Glomerular visceral epithelial cell (primary cell): ENCODE results near the gene THYN1.
A peak's percentile ranks its signal among the peaks of the same experiment; 100 is the strongest.
"Not testable (repeated sequence)": the region's sequence is repeated elsewhere in the genome, so short reads cannot be mapped to it uniquely, and the experiment has no call there.

Experiments
- DNase-seq: peaks from one replicate; pipeline ENCODE4 v3.0.0-alpha.2; 2016; ENCODE audit errors: extremely low spot score

Gene THYN1

GRCh38 chr11:134253188-134253993 lies at the start of gene THYN1, which contains the start of gene ACAD8:
TSS of gene THYN1 (minus strand) at chr11:134253352. CDS start at chr11:134252882, 470 bp downstream.
TSS of gene ACAD8 (plus strand) at chr11:134253568. CDS start at chr11:134253601, 33 bp downstream.
- peak; percentile 93 for DNase-seq

DNA sequence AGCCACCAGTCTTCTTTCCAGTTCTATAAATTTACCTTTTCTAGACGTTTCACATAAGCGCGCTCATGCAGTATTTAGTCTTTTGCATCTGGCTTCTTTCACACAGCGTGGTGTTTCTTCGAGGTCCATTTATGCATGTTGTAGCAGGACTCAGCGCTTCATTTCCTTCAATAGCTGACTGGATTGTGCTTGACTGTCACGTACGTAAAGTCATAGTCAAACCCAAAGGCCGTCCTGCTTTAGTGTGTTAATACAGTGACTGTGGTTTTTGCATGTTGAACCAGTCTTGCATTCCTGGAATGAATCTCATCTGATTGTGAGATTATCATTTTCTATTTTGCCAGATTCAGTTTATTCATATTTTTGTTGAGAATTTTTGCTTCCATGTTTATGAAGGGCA lies 41.5 kb upstream of the THYN1 start:
- no peak for DNase-seq

DNA sequence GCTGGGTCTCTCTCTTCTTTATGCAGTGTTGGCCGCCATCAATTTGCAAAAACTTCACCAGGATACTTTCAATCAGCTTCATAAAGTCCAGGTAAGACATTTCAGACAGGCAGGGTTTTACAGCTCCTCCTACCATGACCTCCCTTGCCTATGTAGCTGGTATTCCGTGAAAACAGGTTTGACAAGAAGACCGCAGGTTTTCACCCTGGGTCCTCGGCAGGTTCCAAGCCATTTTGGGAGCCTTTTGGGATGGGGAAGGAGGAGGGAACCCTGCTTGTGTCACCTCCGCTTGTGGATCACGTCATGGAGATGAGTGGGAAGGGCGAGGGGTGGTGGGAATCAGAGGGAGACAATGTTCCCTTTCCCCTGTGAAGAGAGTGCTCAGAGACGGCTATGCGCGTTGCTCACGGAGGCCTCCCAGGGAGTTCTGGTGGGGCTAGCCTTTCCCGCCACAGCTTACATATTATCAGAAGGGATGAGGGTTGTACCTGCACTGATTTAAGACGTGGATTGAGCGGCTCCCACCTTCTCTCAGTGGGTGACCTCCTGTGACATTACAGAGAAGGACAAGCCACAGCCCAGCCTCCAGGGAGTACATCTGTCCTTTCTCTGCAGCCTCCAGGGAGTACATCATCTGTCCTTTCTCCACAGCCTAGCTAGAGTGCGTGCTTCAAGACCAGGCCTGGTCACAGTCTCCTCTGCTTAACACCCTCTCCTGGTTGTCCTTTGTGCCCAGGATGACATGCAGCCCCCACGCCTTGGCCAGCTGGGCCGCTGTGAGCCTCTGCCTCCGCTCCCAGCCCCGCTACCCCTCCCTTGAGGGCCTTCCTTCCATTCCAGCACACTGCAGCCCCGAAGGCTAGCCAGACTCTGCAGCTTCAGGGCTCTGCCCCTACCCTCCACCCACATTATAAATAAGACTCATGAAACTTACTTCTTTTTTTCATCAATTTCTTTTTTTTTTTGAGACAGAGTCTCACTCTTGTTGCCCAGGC lies 40.3 kb upstream of the THYN1 start:
- no peak for DNase-seq

- DNase-seq: no peak
Measured at GRCh38 chr11:134292661-134293060, 39.5 kb upstream of the THYN1 start.

- no peak for DNase-seq
Measured at GRCh38 chr11:134291196-134291595, 38.0 kb upstream of the THYN1 start.

- DNase-seq: no peak
Measured at GRCh38 chr11:134290646-134291045, 37.5 kb upstream of the THYN1 start.

DNA sequence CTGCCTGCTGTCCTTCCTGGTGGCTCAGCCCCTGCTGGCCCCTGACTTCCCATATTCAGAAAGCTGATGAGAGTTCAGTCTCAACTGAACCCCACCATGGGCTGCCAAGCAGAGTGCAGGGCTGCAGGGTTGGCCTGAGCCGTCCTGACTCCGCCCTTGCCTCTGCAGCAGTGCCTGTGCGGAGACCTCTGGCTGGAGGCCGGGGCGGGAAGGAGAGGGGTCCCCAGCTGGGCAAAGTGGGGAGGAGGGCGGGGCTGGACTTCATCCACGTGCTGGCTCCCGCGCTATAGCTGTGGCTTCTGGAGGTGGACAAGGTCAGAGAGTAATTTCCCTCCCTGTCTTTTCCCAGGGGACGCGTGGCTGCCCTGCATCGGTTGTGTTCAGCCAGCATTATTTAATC lies 36.6 kb upstream of the THYN1 start:
- no peak for DNase-seq

DNA sequence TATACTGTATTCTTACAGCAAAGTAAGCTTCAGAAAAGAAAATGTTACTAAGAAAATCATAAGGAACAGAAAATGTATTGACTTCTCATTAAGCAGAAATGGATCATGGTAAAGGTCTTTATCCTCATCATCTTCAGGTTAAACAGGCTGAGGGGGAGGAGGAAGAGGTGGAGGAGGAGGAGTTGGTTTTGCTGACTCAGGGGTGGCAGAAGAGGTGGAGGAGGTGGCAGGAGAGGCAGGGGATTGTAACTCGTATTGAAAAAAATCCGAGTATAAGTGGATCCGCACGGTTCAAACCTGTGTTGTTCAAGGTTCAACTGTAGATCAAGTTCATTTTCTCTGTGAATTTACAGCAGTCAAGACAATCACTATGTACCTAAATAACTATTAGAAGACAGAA lies 36.0 kb upstream of the THYN1 start:
- no peak for DNase-seq

GRCh38 chr11:134288486-134288885 lies 35.3 kb upstream of the THYN1 start:
- DNase-seq: no peak

DNA sequence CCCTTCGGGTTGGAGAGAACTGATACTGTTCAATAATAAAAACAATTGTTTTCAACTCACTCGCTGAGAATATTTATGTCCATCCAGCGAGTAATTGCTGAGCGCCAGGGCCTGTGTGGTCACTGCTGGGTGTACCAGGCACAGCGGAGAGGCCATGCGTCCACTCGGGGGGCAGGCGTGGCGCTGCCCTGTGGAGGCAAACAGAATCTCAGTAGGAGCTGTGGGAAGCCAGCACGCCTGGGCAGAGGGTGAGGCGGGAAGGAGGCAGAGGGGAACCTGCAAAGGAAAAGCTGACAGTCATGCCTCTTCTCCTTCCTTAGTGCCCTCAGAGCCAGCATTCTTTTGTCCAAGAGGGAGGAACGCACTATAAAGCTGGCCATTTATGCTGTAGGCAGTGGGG lies 34.4 kb upstream of the THYN1 start:
- DNase-seq: no peak

DNA sequence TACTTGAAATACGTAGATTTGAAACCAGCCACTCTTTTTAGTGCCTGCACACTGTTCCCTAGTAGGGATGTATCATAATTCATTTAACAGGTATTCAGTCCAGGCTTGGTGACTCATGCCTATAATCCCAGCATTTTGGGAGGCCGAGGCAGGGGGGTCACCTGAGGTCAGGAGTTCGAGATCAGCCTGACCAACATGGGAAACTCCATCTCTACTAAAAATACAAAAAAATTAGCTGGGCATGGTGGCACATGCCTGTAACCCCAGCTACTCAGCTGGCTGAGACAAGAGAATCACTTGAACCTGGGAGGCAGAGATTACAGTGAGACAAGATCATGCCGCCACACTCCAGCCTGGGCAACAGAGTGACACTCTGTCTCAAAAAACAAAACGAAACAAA lies 31.2 kb upstream of the THYN1 start:
- not testable (repeated sequence) for DNase-seq

DNA sequence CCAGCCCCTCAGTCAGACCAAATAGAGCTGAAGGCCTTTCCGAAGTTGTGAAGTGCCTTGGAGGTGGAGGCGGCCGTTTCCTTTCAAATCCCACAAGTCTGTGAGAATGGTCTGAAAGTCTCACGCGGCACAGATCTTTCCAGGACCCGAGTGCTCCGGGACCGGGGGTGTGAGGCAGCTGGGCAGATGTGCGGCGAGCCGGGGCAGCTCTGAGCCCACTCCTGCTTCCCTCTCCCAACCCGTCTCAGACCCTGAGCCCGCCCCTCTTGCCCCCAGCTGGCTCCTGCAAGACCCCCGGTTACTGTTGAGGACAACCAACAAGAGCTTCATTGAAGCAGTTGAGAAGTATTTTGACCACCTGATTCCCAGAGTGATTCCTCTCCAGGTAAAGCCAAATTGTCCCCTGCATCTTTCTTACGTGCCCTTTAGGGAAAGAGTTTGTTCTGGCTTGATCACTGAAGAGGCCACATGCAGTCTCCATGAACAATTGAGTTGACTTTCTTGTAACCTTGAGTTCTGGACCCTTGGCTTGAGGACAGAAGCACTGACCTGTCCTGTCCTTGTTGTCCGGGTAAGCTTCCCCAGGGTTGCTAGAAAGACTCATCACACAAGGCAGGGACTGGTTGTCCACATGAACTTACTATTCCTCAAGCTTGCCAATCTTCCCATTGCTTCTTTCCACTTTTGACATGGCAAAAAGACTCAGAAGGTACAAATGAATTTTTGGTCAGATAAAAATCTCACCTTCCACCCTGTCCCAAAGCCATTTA lies 30.5 kb upstream of the THYN1 start:
- no peak for DNase-seq

DNA sequence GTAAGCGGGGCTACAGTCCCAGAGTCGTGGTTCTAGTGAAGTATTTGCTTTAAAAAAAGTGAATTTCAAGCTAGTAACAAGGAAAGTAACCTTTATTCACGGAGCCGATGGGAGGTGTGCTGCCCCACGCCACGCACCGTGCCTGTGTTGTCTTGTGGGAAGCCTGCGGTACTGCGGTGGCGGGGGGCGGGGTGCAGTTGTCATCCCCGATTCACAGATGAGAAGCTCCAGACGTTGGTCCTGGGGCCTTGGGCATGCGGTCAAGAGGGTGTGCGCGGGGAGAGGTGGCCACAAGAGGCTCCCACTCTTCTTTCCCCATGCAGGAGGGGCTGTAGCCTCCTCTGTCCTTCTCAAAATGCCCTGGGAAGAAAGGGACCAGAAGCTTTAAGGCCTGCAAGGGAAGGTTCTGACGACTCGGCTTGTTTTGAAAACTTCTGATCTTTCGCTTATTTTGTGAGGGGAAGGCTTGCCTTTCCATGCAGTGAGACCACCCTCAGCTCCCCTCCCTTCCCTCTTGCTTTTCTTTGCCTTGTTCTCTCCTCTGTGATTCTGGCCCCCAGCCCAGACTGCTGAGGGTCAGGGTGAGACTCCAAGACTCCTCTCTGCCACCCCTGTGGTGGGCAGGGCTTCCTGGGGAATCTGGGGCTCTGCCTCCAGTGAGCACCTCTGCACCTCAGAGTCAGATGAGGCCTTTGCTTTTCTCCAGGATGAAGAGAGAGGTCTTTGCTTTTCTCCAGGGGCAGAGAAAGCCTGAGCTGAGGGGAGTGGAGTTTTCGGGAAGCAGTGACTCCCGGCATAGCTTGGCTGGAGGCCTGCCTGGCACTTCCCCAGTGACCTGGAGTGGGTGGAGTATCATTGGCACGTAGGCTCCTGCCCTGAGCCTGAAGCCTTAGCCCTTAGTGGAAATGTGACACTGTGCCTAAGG lies 29.2 kb upstream of the THYN1 start:
- no peak for DNase-seq

DNA sequence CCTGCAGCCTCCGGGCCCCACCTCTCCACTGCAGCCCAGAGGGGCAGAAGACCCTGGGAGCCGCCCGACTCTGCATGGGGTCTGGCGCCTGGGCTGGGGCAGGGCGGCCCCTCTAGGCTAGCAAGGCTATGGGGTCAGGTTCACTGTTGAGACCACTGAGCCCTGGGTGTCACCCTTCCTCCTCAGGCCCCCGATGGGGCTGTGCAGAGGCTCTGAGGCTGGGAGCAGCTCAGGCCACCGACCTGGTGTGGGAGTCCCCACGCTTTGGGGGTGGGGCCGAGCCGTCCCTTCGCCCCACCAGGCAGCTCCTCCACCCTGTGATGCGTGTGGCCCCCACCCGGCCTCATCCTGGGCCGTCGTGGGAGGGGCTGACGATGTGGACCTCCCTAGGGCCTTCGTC lies 28.5 kb upstream of the THYN1 start:
- not testable (repeated sequence) for DNase-seq

DNA sequence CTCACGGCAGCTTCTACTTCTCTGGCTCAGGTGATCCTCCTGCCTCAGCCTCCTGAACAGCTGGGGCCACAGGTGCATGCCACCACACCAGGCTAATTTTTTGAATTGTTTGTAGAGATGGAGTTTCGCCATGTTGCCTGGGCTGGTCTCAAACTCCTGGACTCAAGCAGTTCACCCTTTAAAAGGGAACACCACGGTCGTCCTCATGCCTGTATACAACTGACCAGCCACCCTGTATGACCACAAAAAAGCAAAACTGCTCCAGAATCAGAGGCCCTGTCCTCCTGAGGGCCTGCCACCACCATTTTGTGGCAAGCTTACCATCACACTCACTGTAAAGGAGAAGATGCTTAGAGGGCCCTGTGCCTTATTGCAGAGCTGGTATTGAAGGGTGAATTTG lies 25.2 kb upstream of the THYN1 start:
- no peak for DNase-seq

DNA sequence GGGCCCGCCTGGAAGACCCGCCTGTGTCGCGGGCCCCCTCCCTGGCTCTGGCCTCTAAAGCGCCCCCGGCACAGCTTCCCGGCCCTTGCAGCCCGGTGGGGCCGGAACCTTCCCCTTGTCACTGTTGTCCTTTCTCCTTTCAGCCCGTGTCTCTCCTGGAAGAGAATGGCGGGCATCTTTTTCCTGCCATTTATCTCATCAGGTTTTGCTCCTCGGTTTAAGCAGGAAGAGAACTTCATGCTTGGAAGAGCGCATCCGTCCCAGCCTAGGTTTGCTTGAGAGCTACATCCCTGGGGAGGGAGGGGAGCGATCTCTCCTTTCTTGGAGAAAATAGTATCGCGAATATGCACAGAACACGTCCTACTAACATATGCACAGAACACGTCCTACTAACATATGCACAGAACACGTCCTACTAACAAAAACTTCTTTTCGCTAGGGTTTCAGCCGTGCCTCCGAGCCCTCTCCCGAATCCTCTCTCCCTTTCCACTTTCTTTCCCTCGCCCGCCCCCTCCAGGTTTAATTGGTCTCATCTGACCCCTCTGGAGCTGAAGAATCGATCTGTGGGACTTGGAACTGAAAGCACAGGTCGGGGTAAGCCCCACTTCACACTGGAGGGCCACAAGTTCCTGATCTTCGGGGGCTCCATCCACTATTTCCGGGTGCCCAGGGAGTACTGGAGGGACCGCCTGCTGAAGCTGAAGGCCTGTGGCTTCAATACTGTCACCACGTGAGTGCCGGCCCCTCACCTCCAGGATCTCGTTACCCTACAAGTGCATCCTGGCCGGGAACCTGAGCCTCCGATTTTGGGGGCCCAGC lies 24.2 kb upstream of the THYN1 start:
- DNase-seq: no peak

DNA sequence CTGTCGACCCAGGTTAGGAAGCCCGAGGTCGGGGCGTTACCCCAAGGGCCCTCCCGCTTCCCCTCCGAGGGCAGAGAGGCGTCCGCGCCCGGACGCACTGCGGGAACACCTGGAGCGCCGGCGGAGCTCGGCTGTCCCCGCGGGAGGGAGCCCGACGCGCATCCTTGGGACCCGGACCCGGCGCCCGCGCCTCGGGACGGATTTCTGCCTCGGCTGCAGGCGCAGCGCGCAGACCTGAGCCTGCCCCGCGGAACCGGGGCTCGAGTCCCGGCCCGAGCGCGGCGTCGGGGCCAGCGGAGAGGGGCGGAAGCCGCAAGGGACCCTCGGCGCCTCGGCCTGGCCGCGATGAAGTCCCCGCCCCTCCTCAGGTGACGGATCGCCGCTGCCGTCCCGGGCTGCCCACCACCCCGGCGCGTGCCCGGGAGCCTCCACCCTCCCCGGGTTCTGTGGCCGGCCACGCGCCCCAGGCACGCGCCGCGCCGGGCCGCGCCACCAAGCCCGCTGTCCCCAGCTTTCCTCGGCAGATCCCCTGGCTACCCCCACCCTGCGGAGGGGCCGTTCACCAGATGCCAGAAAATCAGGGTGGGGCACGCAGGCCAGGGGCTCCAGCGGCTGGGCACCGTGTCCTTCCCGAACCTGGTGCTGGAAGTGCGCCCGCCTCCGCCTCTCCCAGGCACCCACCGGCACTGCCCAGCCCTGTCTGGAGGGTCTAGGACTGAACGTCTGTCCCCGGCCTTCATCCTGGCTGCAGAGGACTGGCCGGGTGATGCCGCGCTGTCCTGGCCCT lies 23.4 kb upstream of the THYN1 start:
- DNase-seq: no peak

- DNase-seq: peak; percentile 9
Measured at GRCh38 chr11:134275534-134276395, 22.6 kb upstream of the THYN1 start, which contains the start of gene GLB1L3. TSS of gene GLB1L3 (plus strand) at chr11:134276379. CDS start at chr11:134276741, 362 bp downstream.
